H9 (cell line): ENCODE results near the gene IREB2. TPM values are rescaled to one million over a fixed set of nuclear protein-coding genes. Genes with fewer than 3 reads are reported as not detected.

Experiments used
- DNase-seq: peaks from one replicate; pipeline ENCODE4 v3.0.0-alpha.2; 2017
- H2AFZ ChIP-seq: one replicate; pipeline ENCODE4 v1.6.1; 2013; ENCODE audit warnings: mild to moderate bottlenecking, low read length, control low read depth, moderate library complexity
- H2AK5ac ChIP-seq: 2 replicates; pipeline ENCODE4 v1.6.1; 2013; ENCODE audit warnings: low read length, control low read depth, mixed read lengths; ENCODE audit not compliant: insufficient read length
- H2BK120ac ChIP-seq: one replicate; pipeline ENCODE4 v1.6.1; 2013; ENCODE audit warnings: low read depth, mild to moderate bottlenecking, low read length, control low read depth, inconsistent platforms; ENCODE audit not compliant: poor library complexity, severe bottlenecking
- H2BK12ac ChIP-seq: 2 replicates; pipeline ENCODE4 v1.6.1; 2013; ENCODE audit warnings: low read length, control low read depth, mixed read lengths, low read depth; ENCODE audit not compliant: insufficient read length
- H2BK15ac ChIP-seq: 2 replicates; pipeline ENCODE4 v1.6.1; 2013; ENCODE audit warnings: low read depth, low read length, control low read depth
- H2BK20ac ChIP-seq: one replicate; pipeline ENCODE4 v1.6.1; 2013; ENCODE audit warnings: low read depth, mild to moderate bottlenecking, low read length, control low read depth, inconsistent platforms; ENCODE audit not compliant: poor library complexity, severe bottlenecking
- H2BK5ac ChIP-seq: 2 replicates; pipeline ENCODE4 v1.6.1; 2013; ENCODE audit warnings: low read length, control low read depth, mixed read lengths; ENCODE audit not compliant: insufficient read length
- H3K14ac ChIP-seq: 2 replicates; pipeline ENCODE4 v1.6.1; 2013; ENCODE audit warnings: low read length, control low read depth; ENCODE audit not compliant: insufficient read depth
- H3K18ac ChIP-seq: 2 replicates; pipeline ENCODE4 v1.6.1; 2013; ENCODE audit warnings: low read depth, mild to moderate bottlenecking, mixed read lengths, low read length, control low read depth; ENCODE audit not compliant: insufficient read length
- H3K23ac ChIP-seq: 2 replicates; pipeline ENCODE4 v1.6.1; 2013; ENCODE audit warnings: low read length, control low read depth, mixed read lengths, low read depth; ENCODE audit not compliant: insufficient read length
- H3K23me2 ChIP-seq: 2 replicates; pipeline ENCODE4 v1.6.1; 2013; ENCODE audit warnings: low read depth, mild to moderate bottlenecking, mixed read lengths, low read length, control low read depth; ENCODE audit not compliant: insufficient read length, poor library complexity, severe bottlenecking
- H3K27ac ChIP-seq: 2 replicates; pipeline ENCODE4 v1.5.1; 2013; ENCODE audit warnings: low read length, control low read depth, mixed read lengths, low read depth; ENCODE audit not compliant: insufficient read length
- H3K27me3 ChIP-seq: 2 replicates; pipeline ENCODE4 v1.6.1; 2013; ENCODE audit warnings: low read length, control low read depth, inconsistent platforms; ENCODE audit not compliant: insufficient read depth
- H3K4ac ChIP-seq: 2 replicates; pipeline ENCODE4 v1.6.1; 2013; ENCODE audit warnings: low read depth, mild to moderate bottlenecking, control low read depth, inconsistent platforms, low read length, moderate library complexity
- H3K4me1 ChIP-seq: 2 replicates; pipeline ENCODE4 v1.6.1; 2013; ENCODE audit warnings: low read length, control low read depth, inconsistent platforms; ENCODE audit not compliant: insufficient read depth
- H3K4me2 ChIP-seq: 2 replicates; pipeline ENCODE4 v1.6.1; 2013; ENCODE audit warnings: low read length, control low read depth, mixed read lengths; ENCODE audit not compliant: insufficient read length, insufficient read depth
- H3K56ac ChIP-seq: 2 replicates; pipeline ENCODE4 v1.6.1; 2013; ENCODE audit warnings: low read depth, mild to moderate bottlenecking, mixed read lengths, low read length, control low read depth; ENCODE audit not compliant: insufficient read length
- H3K79me1 ChIP-seq: 2 replicates; pipeline ENCODE4 v1.6.1; 2013; ENCODE audit warnings: low read depth, mild to moderate bottlenecking, moderate library complexity, low read length, control low read depth, inconsistent platforms; ENCODE audit not compliant: insufficient read depth, poor library complexity, severe bottlenecking
- H3K79me2 ChIP-seq: 2 replicates; pipeline ENCODE4 v1.6.1; 2013; ENCODE audit warnings: low read length, control low read depth, inconsistent platforms; ENCODE audit not compliant: insufficient read depth
- H3K9ac ChIP-seq: 2 replicates; pipeline ENCODE4 v1.6.1; 2013; ENCODE audit warnings: low read length, control low read depth, mixed read lengths; ENCODE audit not compliant: insufficient read length; ENCODE audit errors: extremely low read depth
- H3K9me3 ChIP-seq: one replicate; pipeline ENCODE4 v1.6.1; 2013; ENCODE audit warnings: low read depth, low read length, inconsistent platforms; ENCODE audit not compliant: control insufficient read depth
- H3T11ph ChIP-seq: one replicate; pipeline ENCODE4 v1.6.1; 2013; ENCODE audit warnings: mild to moderate bottlenecking, low read length, control low read depth, inconsistent platforms
- H4K20me1 ChIP-seq: one replicate; pipeline ENCODE4 v1.6.1; 2013; ENCODE audit not compliant: control insufficient read depth, insufficient read length, insufficient read depth
- H4K5ac ChIP-seq: 2 replicates; pipeline ENCODE4 v1.6.1; 2013; ENCODE audit warnings: low read depth, mild to moderate bottlenecking, mixed read lengths, low read length, control low read depth; ENCODE audit not compliant: insufficient read length
- H4K8ac ChIP-seq: replicated peaks from 2 replicates; pipeline ENCODE4 v1.6.1; 2013; ENCODE audit warnings: low read length, control low read depth, mixed read lengths, low read depth; ENCODE audit not compliant: insufficient read length
- H4K91ac ChIP-seq: 2 replicates; pipeline ENCODE4 v1.6.1; 2013; ENCODE audit warnings: low read depth, mild to moderate bottlenecking, moderate library complexity, mixed read lengths, low read length, control low read depth; ENCODE audit not compliant: insufficient read length
- H3K27ac Mint-ChIP-seq, 3 experiments: 2 replicates in 2 of 3; 3 replicates in 1 of 3; pipeline ENCODE4 v1.8.0; 2020 to 2021; ENCODE audit warnings: mixed read lengths in 3 of 3, mild to moderate bottlenecking in 1 of 3, moderate library complexity in 1 of 3
- H3K27me3 Mint-ChIP-seq: 2 replicates; pipeline ENCODE4 v1.8.0; 2021; ENCODE audit warnings: low read depth, mild to moderate bottlenecking, moderate library complexity, mixed read lengths
- H3K36me3 Mint-ChIP-seq, 3 experiments: 2 replicates in 2 of 3; 3 replicates in 1 of 3; pipeline ENCODE4 v1.8.0; 2020 to 2021; ENCODE audit warnings: low read depth in 3 of 3, mixed read lengths in 3 of 3; ENCODE audit not compliant: insufficient read depth in 1 of 3
- H3K4me1 Mint-ChIP-seq, 2 experiments: 2 replicates each; pipeline ENCODE4 v1.8.0; 2020; ENCODE audit warnings: mixed read lengths in 2 of 2
- H3K4me3 Mint-ChIP-seq, 2 experiments: 2 replicates in 1 of 2; 3 replicates in 1 of 2; pipeline ENCODE4 v1.8.0; 2020 to 2021; ENCODE audit warnings: mild to moderate bottlenecking in 2 of 2, mixed read lengths in 2 of 2, moderate library complexity in 1 of 2
- H3K9me3 Mint-ChIP-seq, 2 experiments: 2 replicates in 1 of 2; 3 replicates in 1 of 2; pipeline ENCODE4 v1.8.0; 2020; ENCODE audit warnings: mild to moderate bottlenecking in 2 of 2, mixed read lengths in 2 of 2, moderate library complexity in 1 of 2
- WGBS: extraction: QIAGEN DNeasy Blood & Tissue Kit; methylation state at CpG from one replicate; pipeline ENCODE4 v1.1.7; 2013; ENCODE audit warnings: missing lambda C conversion rate, low lambda C conversion rate, mixed read lengths; ENCODE audit not compliant: insufficient read length; ENCODE audit errors: extremely low coverage; 5-methylcytosine and 5-hydroxymethylcytosine counted together
- total RNA-seq: library from RNA; stranded (reverse); gene quantifications from 2 replicates; pipeline ENCODE4 v1.2.1, GENCODE V29; 2021
- TF ChIP-seq, protein P1 (sequence below): fragments of 200-600 bp; sonication (generic); conservative IDR thresholded peaks from 3 replicates; pipeline ENCODE4 v1.8.0; 2021; ENCODE audit warnings: antibody characterized with exemption, mild to moderate bottlenecking

The IREB2 gene
- total RNA-seq, 1 experiment from 2014 or later, result 87.6 TPM

DNA sequence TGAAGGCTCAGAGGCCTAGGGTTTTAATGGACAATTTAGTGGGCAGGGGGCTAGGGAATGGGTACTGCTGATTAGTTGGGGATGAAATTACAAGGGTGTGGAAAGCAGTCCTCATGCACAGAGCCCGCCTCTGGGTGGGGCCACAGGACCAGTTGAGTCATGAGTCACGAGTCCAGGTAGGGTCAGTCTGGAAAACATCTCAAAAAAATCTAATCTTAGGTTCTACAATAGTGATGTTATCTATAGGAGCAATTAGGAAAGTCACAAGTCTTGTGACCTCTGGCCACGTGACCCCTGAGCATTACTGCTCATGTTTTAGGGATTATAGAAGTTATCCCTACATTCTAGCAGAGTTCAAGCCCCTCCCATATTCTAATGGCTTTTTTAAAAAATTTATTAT lies 18.6 kb upstream of the IREB2 start:
- H3K23ac ChIP-seq, result no peak overlapping the region
- Mint-ChIP-seq H3K9me3 (peaks cover 4 to 7% of the 10 kb centered on the region in 2 experiments; a peak in 4 of 5 replicates), H3K27me3 (peaks cover 7% of the 10 kb centered on the region; the same call in 1 of the 2 replicates), H3K4me3 (no peak overlapping the region), H3K36me3 (peaks cover 0 to 5% (median 0%) of the 10 kb centered on the region in 3 experiments; a peak in 2 of 7 replicates), H3K4me1 (peaks cover 8 to 9% of the 10 kb centered on the region in 2 experiments), H3K27ac (no peak overlapping the region)
- H2BK120ac ChIP-seq, result no peak overlapping the region
- no peak overlapping the region for H3K4ac ChIP-seq
- H3K79me1 ChIP-seq, result no peaks in the 10 kb centered on the region
- no peaks in the 10 kb centered on the region for H3K79me2 ChIP-seq
- H3K56ac ChIP-seq, result no peak overlapping the region
- H2BK20ac ChIP-seq, result no peak overlapping the region
- H3K27me3 ChIP-seq, result no peaks in the 10 kb centered on the region
- H4K5ac ChIP-seq, result no peak overlapping the region
- H4K91ac ChIP-seq, result no peak overlapping the region
- H3K9me3 ChIP-seq, result no peaks in the 10 kb centered on the region
- H3K18ac ChIP-seq, result no peak overlapping the region
- H3T11ph ChIP-seq, result no peak overlapping the region
- no peak overlapping the region for H3K9ac ChIP-seq
- no peak overlapping the region for H2AK5ac ChIP-seq
- WGBS, result no CpG with 5 or more reads among the region's 3 CpGs
- no peak overlapping the region for H3K14ac ChIP-seq
- no peak overlapping the region for H2BK15ac ChIP-seq
- no peak for DNase-seq
- no peak overlapping the region for H3K27ac ChIP-seq
- H2BK12ac ChIP-seq, result no peak overlapping the region
- no peak overlapping the region for H4K8ac ChIP-seq
- no peak overlapping the region for H3K4me2 ChIP-seq
- H2AFZ ChIP-seq, result no peak overlapping the region
- H4K20me1 ChIP-seq, result no peaks in the 10 kb centered on the region
- H3K23me2 ChIP-seq, result no peaks in the 10 kb centered on the region
- TF ChIP-seq, protein P1, sequence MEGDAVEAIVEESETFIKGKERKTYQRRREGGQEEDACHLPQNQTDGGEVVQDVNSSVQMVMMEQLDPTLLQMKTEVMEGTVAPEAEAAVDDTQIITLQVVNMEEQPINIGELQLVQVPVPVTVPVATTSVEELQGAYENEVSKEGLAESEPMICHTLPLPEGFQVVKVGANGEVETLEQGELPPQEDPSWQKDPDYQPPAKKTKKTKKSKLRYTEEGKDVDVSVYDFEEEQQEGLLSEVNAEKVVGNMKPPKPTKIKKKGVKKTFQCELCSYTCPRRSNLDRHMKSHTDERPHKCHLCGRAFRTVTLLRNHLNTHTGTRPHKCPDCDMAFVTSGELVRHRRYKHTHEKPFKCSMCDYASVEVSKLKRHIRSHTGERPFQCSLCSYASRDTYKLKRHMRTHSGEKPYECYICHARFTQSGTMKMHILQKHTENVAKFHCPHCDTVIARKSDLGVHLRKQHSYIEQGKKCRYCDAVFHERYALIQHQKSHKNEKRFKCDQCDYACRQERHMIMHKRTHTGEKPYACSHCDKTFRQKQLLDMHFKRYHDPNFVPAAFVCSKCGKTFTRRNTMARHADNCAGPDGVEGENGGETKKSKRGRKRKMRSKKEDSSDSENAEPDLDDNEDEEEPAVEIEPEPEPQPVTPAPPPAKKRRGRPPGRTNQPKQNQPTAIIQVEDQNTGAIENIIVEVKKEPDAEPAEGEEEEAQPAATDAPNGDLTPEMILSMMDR, result no peak
- H2BK5ac ChIP-seq, result no peak overlapping the region
- no peaks in the 10 kb centered on the region for H3K4me1 ChIP-seq
